HK-2 (cell line): ENCODE results near the gene BACH1.

Experiments used
- DNase-seq: peaks from one replicate; pipeline ENCODE4 v3.0.0-alpha.2; 2018; ENCODE audit not compliant: unreplicated experiment

Gene BACH1

DNA sequence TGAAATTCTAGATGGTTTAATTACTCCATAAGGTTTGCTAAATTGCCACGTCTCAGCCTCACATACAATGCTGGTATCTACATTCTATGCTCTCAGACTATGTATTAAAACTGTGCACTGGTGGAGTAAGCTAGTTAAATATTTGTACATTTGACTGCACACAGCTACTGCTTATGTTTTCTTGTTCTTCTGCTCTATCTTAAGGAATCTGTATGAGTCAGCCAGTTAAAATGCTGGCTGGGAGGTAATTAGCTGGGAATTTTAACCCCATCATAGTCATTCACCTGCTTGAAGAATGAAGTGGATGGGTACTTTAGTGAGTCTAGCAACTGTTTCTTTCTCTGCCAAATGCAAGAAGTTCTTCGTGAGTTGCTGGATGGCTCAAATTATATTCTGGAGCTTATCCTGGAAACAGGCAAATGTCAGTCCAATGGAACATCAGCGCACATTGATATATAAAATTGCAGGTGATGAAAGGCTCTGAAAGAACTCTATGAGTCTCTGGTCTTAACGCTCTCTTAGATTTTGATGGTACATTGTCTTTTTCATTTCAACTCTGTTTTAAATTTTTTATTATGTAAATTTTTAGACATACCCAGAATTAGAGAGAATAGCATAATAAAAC lies 83.4 kb downstream of the BACH1 start:
- DNase-seq: no peak

DNA sequence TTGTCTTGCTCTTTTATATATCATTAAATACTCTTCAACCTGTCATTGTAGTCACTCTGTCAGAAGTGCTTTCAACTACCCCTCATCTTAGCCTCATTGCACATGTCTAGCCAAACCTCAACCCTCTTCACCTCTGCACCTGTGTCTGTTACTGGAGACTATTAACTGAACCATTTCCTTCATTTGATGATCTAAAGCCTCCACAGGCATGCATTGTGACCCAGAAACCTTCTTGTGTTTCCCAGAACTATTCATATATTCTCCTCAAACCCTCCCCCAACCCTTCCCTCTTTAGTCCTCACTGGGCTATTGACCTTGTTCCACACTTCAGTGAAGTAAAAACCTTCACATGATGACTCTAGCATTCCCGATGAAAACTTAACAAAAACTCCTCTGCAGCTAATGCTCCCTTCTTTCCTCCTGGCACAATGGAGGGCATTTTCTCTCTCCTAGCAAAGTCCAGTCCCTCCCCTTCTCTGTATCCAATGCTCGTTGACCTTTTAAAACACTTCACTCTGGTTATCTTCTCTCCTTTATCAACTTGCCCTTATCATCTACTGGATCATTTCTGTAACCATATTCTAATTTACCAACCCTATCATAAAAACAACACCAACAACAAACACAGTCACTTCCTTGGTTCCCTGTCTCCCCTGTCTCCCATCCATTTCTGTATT lies 86.1 kb downstream of the BACH1 start:
- no peak for DNase-seq

DNA sequence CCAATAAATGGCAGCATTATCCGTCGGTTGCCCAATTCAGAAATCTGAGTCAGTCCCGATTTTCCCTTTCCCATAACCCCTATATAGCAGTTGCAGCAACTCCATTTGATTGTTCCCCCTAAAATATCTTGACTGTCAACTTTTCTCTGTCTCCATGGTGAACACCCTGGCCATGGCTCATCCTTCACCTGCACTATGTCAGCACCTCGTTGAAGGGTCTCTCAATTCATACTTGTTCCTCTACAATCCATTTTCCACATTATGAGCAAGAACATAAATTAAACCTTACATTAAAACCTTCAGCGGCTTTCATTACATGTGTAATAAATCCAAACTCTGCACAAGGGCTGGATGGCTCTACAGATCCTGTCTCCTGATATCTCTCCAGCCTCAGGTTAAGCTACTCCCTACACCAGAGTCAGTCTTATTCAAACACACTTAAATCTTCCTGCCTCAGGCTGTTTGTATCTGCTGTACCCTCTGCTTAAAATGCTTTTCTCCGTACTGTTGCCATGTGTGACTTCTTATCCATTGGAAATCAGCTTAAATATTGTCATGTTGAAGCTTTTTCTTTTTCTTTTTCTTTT lies 87.3 kb downstream of the BACH1 start:
- DNase-seq: no peak

DNA sequence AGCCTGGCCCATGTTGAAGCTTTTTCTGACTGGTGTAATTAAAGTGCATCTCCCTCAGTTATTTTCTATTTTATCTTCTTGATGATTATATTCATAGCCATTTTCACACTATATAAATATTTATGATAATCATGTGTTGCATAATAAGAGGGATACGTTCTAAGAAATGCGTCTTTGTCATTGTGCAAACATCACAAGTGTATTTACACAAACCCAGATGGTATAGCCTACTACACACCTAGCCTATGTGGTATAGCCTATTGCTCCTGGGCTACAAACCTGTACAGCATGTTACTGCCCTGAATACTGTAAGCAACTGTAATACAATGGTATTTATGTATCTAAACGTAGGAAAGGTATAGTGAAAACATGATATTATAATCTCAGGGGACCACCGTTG lies 88.1 kb downstream of the BACH1 start:
- no peak for DNase-seq

DNA sequence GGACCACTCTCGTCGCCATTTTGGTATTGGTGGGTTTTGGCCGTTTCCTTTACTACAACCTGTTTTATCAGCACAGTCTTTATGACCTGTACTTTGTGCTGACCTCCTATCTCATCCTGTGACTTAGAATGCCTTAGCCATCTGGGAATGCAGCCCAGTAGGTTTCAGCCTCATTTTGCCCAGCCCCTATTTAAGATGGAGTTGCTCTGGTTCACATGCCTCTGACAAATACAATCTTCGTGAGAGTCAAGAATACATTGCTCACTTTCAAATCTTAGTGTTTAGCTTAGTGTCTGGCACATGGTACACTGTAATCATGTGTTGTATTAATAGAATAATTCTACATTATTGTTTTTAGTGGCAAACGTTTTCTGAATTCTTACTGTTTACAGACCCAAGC lies 88.9 kb downstream of the BACH1 start:
- DNase-seq: no peak

DNA sequence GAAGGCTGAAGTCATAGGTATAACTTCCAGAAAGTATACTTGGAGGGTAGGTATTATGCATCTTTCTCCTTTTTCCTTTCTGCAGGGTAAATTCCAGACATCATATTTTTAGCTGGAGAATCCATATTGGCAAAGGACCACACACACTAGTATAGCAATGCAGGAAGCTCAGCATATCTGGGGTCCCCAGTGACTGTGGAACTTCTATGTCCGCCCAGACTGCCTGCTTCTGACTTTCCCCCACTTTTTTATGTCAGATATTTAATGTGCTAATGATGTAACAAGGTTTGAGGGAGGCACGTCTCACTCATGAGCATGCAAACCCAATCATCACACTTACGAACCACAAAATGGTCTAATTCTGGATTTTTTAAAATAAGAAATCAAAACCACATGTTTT lies 90.4 kb downstream of the BACH1 start:
- DNase-seq: no peak

DNA sequence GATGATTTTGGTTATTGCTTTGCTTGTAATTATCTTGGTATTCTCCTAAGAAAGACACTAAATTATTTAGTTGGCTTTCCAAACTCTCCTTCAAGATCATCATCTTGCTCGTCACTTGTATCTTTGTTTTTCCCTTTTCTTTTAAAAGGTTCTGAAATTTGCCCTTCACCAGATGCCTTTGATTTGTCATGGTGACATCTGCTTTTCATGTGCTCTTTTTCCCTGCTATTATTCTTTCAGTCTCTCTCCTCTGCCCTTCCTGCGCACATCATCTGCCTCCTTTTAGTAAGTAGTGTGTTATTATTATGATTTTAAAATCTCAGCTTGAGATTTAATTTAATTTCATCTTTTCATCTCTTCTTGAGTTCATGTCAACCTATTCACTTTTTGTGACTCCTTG lies 92.1 kb downstream of the BACH1 start:
- DNase-seq: no peak

DNA sequence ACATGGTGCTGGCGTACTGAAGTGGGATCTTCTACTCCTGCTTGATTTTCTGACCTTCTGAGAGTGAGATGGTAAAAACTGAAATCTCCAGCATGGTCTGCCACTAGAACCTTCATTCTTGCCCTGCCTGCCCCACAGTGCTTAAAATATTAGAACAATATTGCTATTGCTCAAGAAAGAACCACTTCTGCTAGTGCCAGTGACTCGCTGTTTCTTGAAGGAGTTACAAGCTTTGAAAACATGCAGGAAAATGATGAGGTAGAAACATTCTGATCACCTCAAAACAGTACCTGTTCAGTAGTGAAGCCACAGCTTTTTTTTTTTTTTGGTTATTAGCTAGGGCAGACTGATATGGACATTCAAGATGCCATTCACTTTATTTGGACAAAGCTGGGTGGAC lies 95.3 kb downstream of the BACH1 start:
- DNase-seq: no peak
